H1 (cell line): ENCODE results near the gene GOLGA2. TPM values are rescaled to one million over a fixed set of nuclear protein-coding genes. Genes with fewer than 3 reads are reported as not detected.

ENCODE experiments used
- CHD2 ChIP-seq: IDR thresholded peaks from 2 replicates; pipeline ENCODE4 v1.6.1; 2012; ENCODE audit warnings: low read length, improper control_type of control experiment
- RAD21 ChIP-seq, 2 experiments: IDR thresholded peaks in 1 of 2; conservative IDR thresholded peaks in 1 of 2; 2 replicates each; pipeline ENCODE4 v1.6.1; 2011; ENCODE audit warnings: low read depth in 2 of 2, low read length in 2 of 2, improper control_type of control experiment in 1 of 2, inconsistent platforms in 1 of 2, mild to moderate bottlenecking in 1 of 2, moderate library complexity in 1 of 2
- polyA plus RNA-seq, 7 experiments: library from polyadenylated mRNA; depleted of rRNA in 3 of 7; stranded (reverse) in 5 of 7; unstranded in 2 of 7; fragments of >200 nt in 5 of 7; fragments of 200-250 nt in 2 of 7; gene quantifications; 1 replicate in 5 of 7; 2 replicates in 1 of 7; 4 replicates in 1 of 7; pipeline versions ENCODE4 v1.2.1 to v1.2.3, GENCODE V29; 2011 to 2013; ENCODE audit warnings: missing spikeins in 2 of 7, mixed read lengths in 2 of 7
- total RNA-seq: library from RNA; stranded (reverse); fragmentation: NEBNext Ultra II Directional; extraction: Animal tissue kit (Norgen Biotek cat#: 25700); gene quantifications from 2 replicates; pipeline ENCODE4 v1.2.1, GENCODE V29; 2021

Gene GOLGA2
- total and polyA plus RNA-seq, 2 of the 8 experiments (the other 6 are each of a cell fraction or from before 2014, with no cell fraction given), result 13.1 to 43.6 TPM

DNA sequence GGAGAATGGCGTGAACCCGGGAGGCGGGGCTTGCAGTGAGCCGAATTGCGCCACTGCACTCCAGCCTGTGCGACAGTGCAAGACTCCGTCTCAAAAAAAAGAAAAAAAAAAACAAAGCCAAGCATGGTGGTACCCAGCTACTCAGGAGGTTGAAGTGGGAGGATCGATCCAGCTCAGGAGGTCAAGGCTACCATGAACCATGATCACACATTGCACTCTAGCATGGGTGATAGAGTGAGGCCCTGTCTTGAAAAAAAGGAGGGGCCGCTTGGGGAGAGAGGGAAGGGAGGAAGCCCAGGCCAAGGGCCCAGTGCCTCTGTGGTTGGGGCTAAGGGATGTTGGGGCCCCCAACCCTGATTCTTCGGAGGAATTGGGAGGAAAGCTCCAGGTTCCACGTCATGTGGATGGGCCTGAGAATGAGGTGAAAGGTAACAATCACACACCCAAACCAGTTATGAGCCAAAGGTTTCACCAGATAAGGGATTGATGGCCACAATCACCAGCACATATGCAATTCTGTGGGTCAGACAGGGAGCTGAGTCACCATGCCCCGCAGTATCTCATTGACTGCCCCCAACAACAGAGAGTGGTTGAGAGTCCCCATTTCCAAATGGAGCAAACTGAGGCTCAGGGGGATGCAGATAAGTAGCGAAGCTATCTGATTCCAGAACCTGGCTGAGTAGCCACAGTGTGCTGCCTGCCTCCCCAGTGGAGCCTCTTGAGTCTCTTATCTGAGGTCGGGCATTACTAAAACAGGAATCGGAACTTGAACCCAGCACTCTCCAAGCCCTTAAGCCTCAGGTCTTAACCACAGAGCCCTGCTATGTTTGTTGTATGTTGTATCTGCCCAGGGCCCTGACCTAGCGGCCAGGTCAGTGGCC lies 20.8 kb upstream of the GOLGA2 start (continued):
- TF ChIP-seq CHD2 (no peak), RAD21 (IDR thresholded peaks at IDR 0.05 in 1 of 2, conservative IDR thresholded peaks at IDR 0.05 in 1 of 2; ENCODE audit: low read depth in 2 of 2, low read length in 2 of 2) (no peak)
